Right atrium auricular region (tissue), 2 donors: Measurements from ENCODE around the gene VPS54. TPM values are rescaled to one million over a fixed set of nuclear protein-coding genes. Genes with fewer than 3 reads are reported as not detected.

Experiments used
- DNase-seq: peaks from one replicate; pipeline ENCODE4 v3.0.0-alpha.2; 2019; ENCODE audit warnings: low spot score
- H3K27ac ChIP-seq, 2 donors: fragments of 200-600 bp; sonication (generic); 1 replicate in 1 of 2; 2 replicates in 1 of 2; pipeline ENCODE4 v1.5.1; 2016 to 2019
- H3K27me3 ChIP-seq, 2 donors: fragments of 200-600 bp; sonication (generic); one replicate each; pipeline versions ENCODE4 v1.5.1 to v1.6.0; 2017 to 2019
- H3K36me3 ChIP-seq: fragments of 200-600 bp; sonication (generic); one replicate; pipeline ENCODE4 v1.5.1; 2016
- H3K4me1 ChIP-seq, 2 donors: fragments of 200-600 bp; sonication (generic); one replicate each; pipeline versions ENCODE4 v1.5.1 to v1.6.0; 2017 to 2019
- H3K4me3 ChIP-seq, 2 donors: fragments of 200-600 bp; sonication (generic); 1 replicate in 1 of 2; 2 replicates in 1 of 2; pipeline ENCODE4 v1.5.1; 2017 to 2019; ENCODE audit warnings: mild to moderate bottlenecking in 1 of 2, moderate library complexity in 1 of 2
- H3K9me3 ChIP-seq, 2 donors: fragments of 200-600 bp; sonication (generic); one replicate each; pipeline ENCODE4 v1.5.1; 2019
- CTCF ChIP-seq, 2 donors: fragments of 200-600 bp; sonication (generic); IDR thresholded peaks; one replicate each; pipeline ENCODE4 v1.5.1; 2019; ENCODE audit warnings: antibody characterized with exemption in 2 of 2
- total RNA-seq, 2 donors: library from RNA; depleted of rRNA; stranded (reverse); fragments of >200 nt; gene quantifications; one replicate each; pipeline ENCODE4 v1.1.0, GENCODE V29; 2016

The VPS54 gene
- total RNA-seq, 2 donors from 2014 or later: 10.9 to 12.5 TPM

- H3K36me3 ChIP-seq: peaks cover 22% of the 10 kb centered on the region
- DNase-seq: no peak
- peaks cover 0 to 31% of the 10 kb centered on the region in 2 donors for H3K4me1 ChIP-seq
- H3K9me3 ChIP-seq: no peaks in the 10 kb centered on the region
- peak overlapping the region; percentile 13 to 65 for H3K27ac ChIP-seq
- no peak for TF ChIP-seq CTCF (IDR thresholded peaks at IDR 0.05)
- no peaks in the 10 kb centered on the region for H3K27me3 ChIP-seq
- H3K4me3 ChIP-seq: no peak overlapping the region
Observed at GRCh38 chr2:63863707-63864106, 155.5 kb downstream of the VPS54 start.

- DNase-seq: no peak
- Histone ChIP-seq H3K9me3 (no peaks in the 10 kb centered on the region), H3K27ac (peak overlapping the region in 1 of 2 donors; percentile 65), H3K27me3 (no peaks in the 10 kb centered on the region), H3K4me3 (no peak overlapping the region), H3K4me1 (peaks cover 0 to 31% of the 10 kb centered on the region in 2 donors), H3K36me3 (peaks cover 30% of the 10 kb centered on the region)
- TF ChIP-seq CTCF (IDR thresholded peaks at IDR 0.05): no peak
Observed at GRCh38 chr2:63862806-63863205, 156.4 kb downstream of the VPS54 start.

GRCh38 chr2:63861220-63861822 is 157.9 kb downstream of the VPS54 start:
- Histone ChIP-seq H3K4me3 (no peak overlapping the region), H3K27ac (no peak overlapping the region), H3K27me3 (no peaks in the 10 kb centered on the region), H3K9me3 (no peaks in the 10 kb centered on the region), H3K4me1 (peaks cover 0 to 31% of the 10 kb centered on the region in 2 donors), H3K36me3 (peaks cover 42% of the 10 kb centered on the region)
- peak; percentile 20 to 71 for TF ChIP-seq CTCF (IDR thresholded peaks at IDR 0.05)
- peak; percentile 70 for DNase-seq

GRCh38 chr2:63858291-63858690 is 160.9 kb downstream of the VPS54 start:
- no peaks in the 10 kb centered on the region for H3K27me3 ChIP-seq
- H3K4me3 ChIP-seq: no peak overlapping the region
- H3K27ac ChIP-seq: no peak overlapping the region
- no peak for DNase-seq
- peaks cover 0 to 38% of the 10 kb centered on the region in 2 donors for H3K4me1 ChIP-seq
- peaks cover 41% of the 10 kb centered on the region for H3K36me3 ChIP-seq
- no peak for TF ChIP-seq CTCF (IDR thresholded peaks at IDR 0.05)
- no peaks in the 10 kb centered on the region for H3K9me3 ChIP-seq

GRCh38 chr2:63856303-63856603 is 163.0 kb downstream of the VPS54 start:
- H3K27ac ChIP-seq: peak overlapping the region in 1 of 2 donors; percentile 60
- peaks cover 24% of the 10 kb centered on the region for H3K36me3 ChIP-seq
- H3K9me3 ChIP-seq: no peaks in the 10 kb centered on the region
- H3K4me1 ChIP-seq: peaks cover 0 to 44% of the 10 kb centered on the region in 2 donors
- DNase-seq: no peak
- H3K4me3 ChIP-seq: no peak overlapping the region
- H3K27me3 ChIP-seq: no peaks in the 10 kb centered on the region
- no peak for TF ChIP-seq CTCF (IDR thresholded peaks at IDR 0.05)
